BLaER1 treated with 17β-estradiol and CSF1 and Interleukin-3, amounts not matched to agents 10 nM and 100 nM (cell line): ENCODE measurements around the gene IL3RA.

Experiments used
- H3K27ac ChIP-seq, 11 experiments: shearing (Covaris generic); formaldehyde crosslinking; 2 replicates each; pipeline ENCODE4 v1.8.1; 2022
- H3K27me3 ChIP-seq, 11 experiments: shearing (Covaris generic); formaldehyde crosslinking; 2 replicates each; pipeline ENCODE4 v1.8.1; 2022
- H3K36me3 ChIP-seq, 11 experiments: shearing (Covaris generic); formaldehyde crosslinking; 2 replicates each; pipeline ENCODE4 v1.8.1; 2022
- H3K4me1 ChIP-seq, 10 experiments: shearing (Covaris generic); formaldehyde crosslinking; 2 replicates each; pipeline ENCODE4 v1.8.1; 2022
- H3K4me2 ChIP-seq, 11 experiments: shearing (Covaris generic); formaldehyde crosslinking; 2 replicates each; pipeline ENCODE4 v1.8.1; 2022
- H3K4me3 ChIP-seq, 10 experiments: shearing (Covaris generic); formaldehyde crosslinking; 2 replicates each; pipeline ENCODE4 v1.8.1; 2022
- H3K9ac ChIP-seq, 11 experiments: shearing (Covaris generic); formaldehyde crosslinking; 2 replicates each; pipeline ENCODE4 v1.8.1; 2022
- H3K9me3 ChIP-seq, 11 experiments: shearing (Covaris generic); formaldehyde crosslinking; replicated peaks in 1 of 11; 2 replicates each; pipeline ENCODE4 v1.8.1; 2022
- H4K20me1 ChIP-seq, 11 experiments: shearing (Covaris generic); formaldehyde crosslinking; 2 replicates each; pipeline ENCODE4 v1.8.1; 2022
- Cebpa-rat ChIP-seq, 11 experiments: shearing (Covaris generic); IDR thresholded peaks; 2 replicates each; pipeline ENCODE4 v1.8.1; 2022

IL3RA gene

DNA sequence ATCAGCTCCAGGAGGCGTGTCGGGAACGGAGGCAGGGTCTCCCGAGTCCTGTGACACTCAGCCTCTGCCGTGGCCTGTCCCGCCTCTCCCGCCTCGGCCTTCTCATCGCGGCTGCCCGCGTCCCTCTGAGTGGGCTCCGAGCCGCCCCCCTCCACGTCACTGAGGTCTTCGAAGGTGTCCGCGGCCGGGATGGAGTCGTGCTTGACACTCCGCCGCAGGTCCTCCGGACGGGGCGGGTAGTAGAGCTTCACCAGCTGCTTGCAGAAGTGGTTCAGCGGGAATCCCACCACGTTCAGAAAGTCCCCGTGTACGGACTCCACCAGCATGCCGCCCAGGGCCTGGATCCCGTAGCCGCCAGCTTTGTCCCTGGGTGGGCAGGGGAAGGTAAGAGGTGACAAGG is 91.2 kb downstream of the IL3RA start:
- no peak overlapping the region for H3K27ac ChIP-seq
- H3K36me3 ChIP-seq = peaks cover 46 to 80% (median 64%) of the 10 kb centered on the region in 11 experiments
- no peak overlapping the region for H3K9ac ChIP-seq
- no peak overlapping the region for H3K4me3 ChIP-seq
- peaks cover 20 to 36% (median 26%) of the 10 kb centered on the region in 11 experiments for H3K9me3 ChIP-seq
- H3K27me3 ChIP-seq = no peaks in the 10 kb centered on the region
- H4K20me1 ChIP-seq = no peaks in the 10 kb centered on the region
- H3K4me2 ChIP-seq = no peak overlapping the region
- H3K4me1 ChIP-seq = no peaks in the 10 kb centered on the region
- TF ChIP-seq Cebpa-rat (IDR thresholded peaks at IDR 0.05) = no peak

GRCh38 chrX:1430451-1430850 is 93.9 kb downstream of the IL3RA start:
- Histone ChIP-seq H4K20me1 (peaks cover 0 to 5% (median 0%) of the 10 kb centered on the region in 11 experiments; a peak in 2 of 22 replicates), H3K27me3 (no peaks in the 10 kb centered on the region), H3K4me2 (no peak overlapping the region), H3K4me1 (no peaks in the 10 kb centered on the region), H3K27ac (no peak overlapping the region), H3K9me3 (peaks cover 3 to 11% (median 9%) of the 10 kb centered on the region in 11 experiments; a peak in 18 of 22 replicates), H3K4me3 (no peak overlapping the region), H3K9ac (no peak overlapping the region), H3K36me3 (peaks cover 51 to 89% (median 71%) of the 10 kb centered on the region in 11 experiments)
- TF ChIP-seq Cebpa-rat (IDR thresholded peaks at IDR 0.05) = no peak
